SU-DHL-6 (cell line): ENCODE measurements around the gene KCNIP4.

Experiments
- H2AFZ ChIP-seq: fragments of 200-600 bp; sonication (generic); 2 replicates; pipeline ENCODE4 v1.6.1; 2014; ENCODE audit warnings: low read depth, mild to moderate bottlenecking, moderate library complexity, mixed read lengths, antibody characterized with exemption, low read length; ENCODE audit not compliant: severe bottlenecking
- H3F3A ChIP-seq: fragments of 200-600 bp; shearing (Covaris generic); 2 replicates; pipeline ENCODE4 v1.6.0; 2016; ENCODE audit warnings: antibody characterized with exemption, mild to moderate bottlenecking; ENCODE audit not compliant: insufficient read depth
- H3K27ac ChIP-seq: fragments of 200-600 bp; sonication (generic); 2 replicates; pipeline ENCODE4 v1.5.1; 2016; ENCODE audit warnings: low read depth, mild to moderate bottlenecking, low read length, moderate library complexity, mixed read lengths
- H3K27me3 ChIP-seq: fragments of 200-600 bp; sonication (generic), shearing (Covaris generic); 2 replicates; pipeline ENCODE4 v1.6.0; 2014; ENCODE audit warnings: mild to moderate bottlenecking, low read length
- H3K36me3 ChIP-seq: fragments of 200-600 bp; sonication (generic); 2 replicates; pipeline ENCODE4 v1.6.1; 2014; ENCODE audit warnings: mild to moderate bottlenecking, low read length, mixed read lengths
- H3K4me2 ChIP-seq: fragments of 300-600, 200-600 bp; shearing (Covaris generic), sonication (generic); 2 replicates; pipeline ENCODE4 v1.6.0; 2014; ENCODE audit warnings: low read length, low read depth, mild to moderate bottlenecking; ENCODE audit not compliant: poor library complexity, severe bottlenecking
- H3K4me3 ChIP-seq: fragments of 200-600 bp; sonication (generic); 2 replicates; pipeline ENCODE4 v1.5.1; 2014; ENCODE audit warnings: antibody characterized with exemption, low read length, mild to moderate bottlenecking, mixed read lengths; ENCODE audit not compliant: insufficient read depth, poor library complexity, severe bottlenecking
- H3K79me2 ChIP-seq: fragments of 200-600 bp; sonication (generic); 2 replicates; pipeline ENCODE4 v1.6.1; 2014; ENCODE audit warnings: mild to moderate bottlenecking, low read length, moderate library complexity; ENCODE audit not compliant: insufficient read depth
- H3K9ac ChIP-seq: fragments of 200-600 bp; sonication (generic); 2 replicates; pipeline ENCODE4 v1.7.0; 2014; ENCODE audit warnings: mild to moderate bottlenecking, low read length
- H3K9me2 ChIP-seq: fragments of 200-600 bp; sonication (generic); replicated peaks from 2 replicates; pipeline ENCODE4 v1.6.1; 2014; ENCODE audit warnings: low read length; ENCODE audit not compliant: insufficient read depth
- H3K9me3 ChIP-seq: fragments of 200-600 bp; sonication (generic); 2 replicates; pipeline ENCODE4 v1.6.1; 2014; ENCODE audit warnings: low read length, mixed read lengths; ENCODE audit not compliant: insufficient read depth
- H4K20me1 ChIP-seq: fragments of 200-600 bp; sonication (generic); 2 replicates; pipeline ENCODE4 v1.6.1; 2014; ENCODE audit warnings: low read depth, mild to moderate bottlenecking, antibody characterized with exemption, low read length, moderate library complexity, mixed read lengths
- EZH2phosphoT487 ChIP-seq: fragments of 200-600 bp; sonication (generic), shearing (Covaris generic); conservative IDR thresholded peaks from 2 replicates; pipeline ENCODE4 v1.6.1; 2018; ENCODE audit warnings: mild to moderate bottlenecking, antibody characterized with exemption, low read length, moderate library complexity, mixed read lengths
- TF ChIP-seq, protein P1 (sequence below): fragments of 200-600 bp; sonication (generic); IDR thresholded peaks from one replicate; pipeline ENCODE4 v1.5.1; 2017; ENCODE audit warnings: antibody characterized with exemption, mild to moderate bottlenecking, low read length, moderate library complexity; ENCODE audit not compliant: insufficient read depth, poor library complexity, severe bottlenecking

The KCNIP4 gene

GRCh38 chr4:21873145-21873544, 75.4 kb downstream of the KCNIP4 start:
- Histone ChIP-seq H3K79me2 (no peaks in the 10 kb centered on the region), H3K9me3 (no peaks in the 10 kb centered on the region), H3K4me3 (no peak overlapping the region), H4K20me1 (no peaks in the 10 kb centered on the region), H3K4me2 (no peak overlapping the region), H3K9ac (no peak overlapping the region), H3K27ac (no peak overlapping the region), H3K36me3 (no peaks in the 10 kb centered on the region), H3F3A (no peaks in the 10 kb centered on the region), H3K27me3 (no peaks in the 10 kb centered on the region), H2AFZ (no peak overlapping the region), H3K9me2 (no peaks in the 10 kb centered on the region)
- no peak for TF ChIP-seq EZH2phosphoT487
- TF ChIP-seq, protein P1, sequence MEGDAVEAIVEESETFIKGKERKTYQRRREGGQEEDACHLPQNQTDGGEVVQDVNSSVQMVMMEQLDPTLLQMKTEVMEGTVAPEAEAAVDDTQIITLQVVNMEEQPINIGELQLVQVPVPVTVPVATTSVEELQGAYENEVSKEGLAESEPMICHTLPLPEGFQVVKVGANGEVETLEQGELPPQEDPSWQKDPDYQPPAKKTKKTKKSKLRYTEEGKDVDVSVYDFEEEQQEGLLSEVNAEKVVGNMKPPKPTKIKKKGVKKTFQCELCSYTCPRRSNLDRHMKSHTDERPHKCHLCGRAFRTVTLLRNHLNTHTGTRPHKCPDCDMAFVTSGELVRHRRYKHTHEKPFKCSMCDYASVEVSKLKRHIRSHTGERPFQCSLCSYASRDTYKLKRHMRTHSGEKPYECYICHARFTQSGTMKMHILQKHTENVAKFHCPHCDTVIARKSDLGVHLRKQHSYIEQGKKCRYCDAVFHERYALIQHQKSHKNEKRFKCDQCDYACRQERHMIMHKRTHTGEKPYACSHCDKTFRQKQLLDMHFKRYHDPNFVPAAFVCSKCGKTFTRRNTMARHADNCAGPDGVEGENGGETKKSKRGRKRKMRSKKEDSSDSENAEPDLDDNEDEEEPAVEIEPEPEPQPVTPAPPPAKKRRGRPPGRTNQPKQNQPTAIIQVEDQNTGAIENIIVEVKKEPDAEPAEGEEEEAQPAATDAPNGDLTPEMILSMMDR, result no peak

GRCh38 chr4:21872101-21872500, 76.5 kb downstream of the KCNIP4 start:
- no peaks in the 10 kb centered on the region for H3K79me2 ChIP-seq
- no peak overlapping the region for H2AFZ ChIP-seq
- H3K4me3 ChIP-seq, result no peak overlapping the region
- H3K4me2 ChIP-seq, result no peak overlapping the region
- H3K27ac ChIP-seq, result no peak overlapping the region
- no peaks in the 10 kb centered on the region for H3K27me3 ChIP-seq
- H3K36me3 ChIP-seq, result no peaks in the 10 kb centered on the region
- H4K20me1 ChIP-seq, result no peaks in the 10 kb centered on the region
- H3F3A ChIP-seq, result no peaks in the 10 kb centered on the region
- H3K9me3 ChIP-seq, result no peaks in the 10 kb centered on the region
- no peaks in the 10 kb centered on the region for H3K9me2 ChIP-seq
- no peak overlapping the region for H3K9ac ChIP-seq
- no peak for TF ChIP-seq EZH2phosphoT487
- TF ChIP-seq, protein P1, result no peak

GRCh38 chr4:21869978-21870745, 78.4 kb downstream of the KCNIP4 start:
- no peaks in the 10 kb centered on the region for H3K79me2 ChIP-seq
- H3F3A ChIP-seq, result no peaks in the 10 kb centered on the region
- no peaks in the 10 kb centered on the region for H3K9me2 ChIP-seq
- H2AFZ ChIP-seq, result no peak overlapping the region
- no peaks in the 10 kb centered on the region for H3K36me3 ChIP-seq
- H3K4me3 ChIP-seq, result no peak overlapping the region
- no peak overlapping the region for H3K4me2 ChIP-seq
- H3K9me3 ChIP-seq, result no peaks in the 10 kb centered on the region
- no peaks in the 10 kb centered on the region for H3K27me3 ChIP-seq
- no peaks in the 10 kb centered on the region for H4K20me1 ChIP-seq
- H3K9ac ChIP-seq, result no peak overlapping the region
- no peak overlapping the region for H3K27ac ChIP-seq
- TF ChIP-seq, protein P1, result no peak
- TF ChIP-seq EZH2phosphoT487, result no peak
